Skeletal muscle tissue (tissue), 4 donors: ENCODE results near the gene UTY. TPM values are rescaled to one million over a fixed set of nuclear protein-coding genes. Genes with fewer than 3 reads are reported as not detected.
A peak's percentile ranks its signal among the peaks of the same experiment; 100 is the strongest.

ENCODE experiments used
- H3K27ac ChIP-seq: one replicate; pipeline ENCODE4 v1.7.0; 2013; ENCODE audit warnings: mild to moderate bottlenecking, low read depth, low read length, inconsistent platforms
- H3K27me3 ChIP-seq, 3 donors: one replicate each; pipeline ENCODE4 v1.7.0; 2013; ENCODE audit warnings: low read length in 3 of 3; ENCODE audit not compliant: control insufficient read depth in 3 of 3, insufficient read depth in 3 of 3
- H3K36me3 ChIP-seq, 3 donors: one replicate each; pipeline ENCODE4 v1.7.0; 2013; ENCODE audit warnings: low read length in 3 of 3; ENCODE audit not compliant: control insufficient read depth in 3 of 3, insufficient read depth in 3 of 3
- H3K4me1 ChIP-seq, 3 donors: one replicate each; pipeline ENCODE4 v1.7.0; 2013; ENCODE audit warnings: low read length in 3 of 3, mild to moderate bottlenecking in 3 of 3; ENCODE audit not compliant: control insufficient read depth in 3 of 3, insufficient read depth in 3 of 3
- H3K4me3 ChIP-seq, 3 donors: one replicate each; pipeline ENCODE4 v1.7.0; 2013; ENCODE audit warnings: low read length in 3 of 3
- H3K9ac ChIP-seq, 3 donors: one replicate each; pipeline ENCODE4 v1.7.0; 2013; ENCODE audit warnings: low read length in 3 of 3, mild to moderate bottlenecking in 3 of 3, moderate library complexity in 2 of 3, low read depth in 1 of 3
- H3K9me3 ChIP-seq, 3 donors: one replicate each; pipeline ENCODE4 v1.7.0; 2013; ENCODE audit warnings: low read length in 3 of 3; ENCODE audit not compliant: control insufficient read depth in 3 of 3
- total RNA-seq: library from RNA; depleted of rRNA; stranded (reverse); fragments of >200 nt; gene quantifications from one replicate; pipeline ENCODE4 v1.2.3, GENCODE V29; 2014
- donor health status: Osteomylitis.

The UTY gene
- total RNA-seq: 46.4 TPM

DNA sequence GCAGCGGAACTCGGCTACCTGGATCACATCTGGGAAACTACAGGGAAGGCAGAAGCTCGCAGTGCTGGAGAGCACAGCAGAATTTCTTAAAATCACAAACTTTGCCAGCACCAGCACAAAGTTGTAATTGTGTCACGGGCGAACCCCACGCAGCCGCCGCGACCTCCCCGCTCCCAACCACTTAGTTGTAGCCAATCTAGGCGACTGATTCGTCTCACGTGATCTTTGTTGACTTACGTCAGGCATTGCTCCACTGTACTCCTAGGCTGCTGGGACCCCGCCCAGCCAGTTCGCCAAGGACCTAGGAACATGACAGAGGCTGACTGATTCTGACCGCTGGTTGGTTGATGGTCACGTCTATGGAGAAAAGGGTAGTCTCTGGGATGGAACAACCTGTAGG lies at the start of gene UTY:
UTY (minus strand) TSS at position 206 of the 400 bp plus-strand sequence. CDS start 368 bp downstream, outside the sequence.
- Histone ChIP-seq H3K9ac (peak within 1 kb of the TSS in 2 of 3 donors; percentile 96 to 99), H3K27ac (no peak within 1 kb of the TSS), H3K4me3 (peak within 1 kb of the TSS in 2 of 3 donors; percentile 94 to 97)

DNA sequence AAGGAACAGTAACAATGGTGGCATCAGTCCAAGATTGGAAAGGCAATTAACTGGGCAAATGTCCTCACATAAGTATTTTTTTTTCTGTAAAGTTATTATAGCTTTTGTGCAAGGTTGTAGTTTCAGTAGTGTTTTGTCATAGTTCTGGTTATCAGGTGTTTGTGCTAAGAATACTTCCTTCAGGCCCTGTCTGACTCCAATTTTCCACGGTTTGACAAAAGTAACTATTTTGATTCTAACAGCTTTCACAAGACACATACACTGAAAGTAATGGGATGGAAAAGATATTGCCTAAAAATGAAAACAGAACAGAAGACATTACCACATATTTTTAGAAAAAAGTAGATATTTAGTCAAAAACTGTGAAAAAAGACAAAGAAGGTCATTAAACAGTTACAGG lies 40.6 kb upstream of the UTY start:
- Histone ChIP-seq H3K9ac (no peak overlapping the region), H3K36me3 (no peaks in the 10 kb centered on the region), H3K9me3 (no peaks in the 10 kb centered on the region), H3K4me1 (no peaks in the 10 kb centered on the region), H3K27ac (no peak overlapping the region), H3K4me3 (no peak overlapping the region), H3K27me3 (no peaks in the 10 kb centered on the region)

More for the DNA sequence above, at the start of gene UTY:
- H3K27me3 ChIP-seq: no peaks in the 10 kb centered on the region
- H3K36me3 ChIP-seq: no peaks in the 10 kb centered on the region
- H3K4me1 ChIP-seq: peaks cover 0 to 9% (median 4%) of the 10 kb centered on the region in 3 donors
- no peaks in the 10 kb centered on the region for H3K9me3 ChIP-seq

DNA sequence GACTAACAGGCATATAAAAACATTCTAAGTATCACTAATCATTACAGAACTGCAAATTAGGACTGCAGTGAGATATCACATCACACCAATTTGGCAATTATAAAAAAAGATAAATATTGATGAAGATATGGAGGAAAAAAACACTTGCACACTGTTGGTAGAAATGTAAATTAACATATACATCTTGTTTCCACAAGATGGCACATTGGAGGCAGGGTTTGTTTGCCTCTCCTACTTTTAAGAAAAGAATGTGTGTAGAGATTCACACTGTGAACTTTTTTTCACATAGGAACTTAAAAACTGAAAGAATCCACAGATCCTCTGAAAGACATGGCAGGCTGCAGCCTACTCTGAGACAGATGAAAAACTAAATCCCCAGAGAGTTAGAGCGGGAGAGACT lies 21.4 kb upstream of the UTY start:
- Histone ChIP-seq H3K9ac (no peak overlapping the region), H3K9me3 (no peaks in the 10 kb centered on the region), H3K27ac (no peak overlapping the region), H3K4me3 (no peak overlapping the region), H3K36me3 (no peaks in the 10 kb centered on the region), H3K27me3 (no peaks in the 10 kb centered on the region), H3K4me1 (no peaks in the 10 kb centered on the region)

DNA sequence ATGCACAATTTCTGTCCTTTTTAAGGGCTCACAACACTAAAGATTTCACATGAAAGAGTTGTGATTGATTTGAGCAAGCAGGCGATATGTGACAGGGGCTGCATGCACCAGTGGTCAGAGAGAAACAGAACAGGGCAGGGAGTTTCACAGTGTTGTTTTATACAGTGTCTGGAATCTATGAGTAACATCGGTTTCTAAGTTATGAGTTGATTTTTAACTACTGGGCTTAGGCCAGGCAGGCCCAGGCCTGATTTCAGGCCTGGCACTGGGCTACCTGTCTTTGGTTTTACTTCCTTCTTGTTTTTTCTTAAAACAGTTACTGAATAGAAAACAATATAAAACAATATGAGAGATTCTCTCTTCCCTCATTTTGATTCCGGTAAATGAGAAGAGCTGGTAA lies 13.9 kb upstream of the UTY start:
- Histone ChIP-seq H3K27ac (no peak overlapping the region), H3K27me3 (no peaks in the 10 kb centered on the region), H3K4me1 (no peaks in the 10 kb centered on the region), H3K9ac (no peak overlapping the region), H3K4me3 (no peak overlapping the region), H3K36me3 (no peaks in the 10 kb centered on the region), H3K9me3 (no peaks in the 10 kb centered on the region)

DNA sequence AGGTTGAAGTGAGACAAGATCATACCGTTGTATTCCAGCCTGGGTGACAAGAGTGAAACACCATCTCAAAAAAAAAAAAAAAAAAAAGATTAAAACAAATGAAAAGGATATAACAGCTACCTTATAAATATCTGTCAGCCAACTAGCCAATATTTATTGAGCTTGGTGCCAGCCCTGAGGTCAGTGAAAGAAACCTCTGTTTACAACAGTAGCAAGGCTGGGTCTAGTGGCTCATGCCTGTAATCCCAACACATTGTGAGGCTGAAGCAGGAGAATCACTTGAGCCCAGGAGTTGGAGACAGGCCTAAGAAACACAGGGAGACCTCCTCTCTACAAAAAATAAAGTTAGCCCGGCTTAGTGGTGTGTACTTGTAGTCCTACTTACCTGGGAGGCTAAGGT lies 12.6 kb upstream of the UTY start:
- no peaks in the 10 kb centered on the region for H3K9me3 ChIP-seq
- H3K27ac ChIP-seq: no peak overlapping the region
- no peak overlapping the region for H3K4me3 ChIP-seq
- no peaks in the 10 kb centered on the region for H3K27me3 ChIP-seq
- no peaks in the 10 kb centered on the region for H3K4me1 ChIP-seq
- H3K9ac ChIP-seq: no peak overlapping the region
- no peaks in the 10 kb centered on the region for H3K36me3 ChIP-seq

DNA sequence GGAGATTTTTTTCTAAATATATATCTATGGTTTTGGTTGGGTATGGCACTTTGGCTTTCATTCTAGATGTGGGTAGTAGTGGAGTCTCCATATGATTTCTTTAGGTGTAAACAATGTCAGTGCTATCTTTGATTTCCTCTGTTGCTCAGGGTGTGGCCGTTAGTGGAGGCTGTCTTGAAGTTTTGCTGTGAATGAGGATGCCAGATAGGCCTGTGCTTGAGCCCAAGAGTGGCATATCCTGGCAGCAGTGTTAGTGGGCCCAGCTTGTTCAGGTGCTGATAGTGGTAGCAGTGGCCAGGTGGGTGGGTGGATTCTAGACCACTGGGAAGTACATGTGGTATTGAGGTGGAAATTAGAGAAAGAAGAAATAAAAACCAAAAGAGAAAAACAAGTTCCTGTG lies 8.9 kb upstream of the UTY start:
- H3K4me1 ChIP-seq: no peaks in the 10 kb centered on the region
- H3K27ac ChIP-seq: no peak overlapping the region
- no peak overlapping the region for H3K4me3 ChIP-seq
- H3K9me3 ChIP-seq: no peaks in the 10 kb centered on the region
- no peaks in the 10 kb centered on the region for H3K36me3 ChIP-seq
- no peaks in the 10 kb centered on the region for H3K27me3 ChIP-seq
- no peak overlapping the region for H3K9ac ChIP-seq

DNA sequence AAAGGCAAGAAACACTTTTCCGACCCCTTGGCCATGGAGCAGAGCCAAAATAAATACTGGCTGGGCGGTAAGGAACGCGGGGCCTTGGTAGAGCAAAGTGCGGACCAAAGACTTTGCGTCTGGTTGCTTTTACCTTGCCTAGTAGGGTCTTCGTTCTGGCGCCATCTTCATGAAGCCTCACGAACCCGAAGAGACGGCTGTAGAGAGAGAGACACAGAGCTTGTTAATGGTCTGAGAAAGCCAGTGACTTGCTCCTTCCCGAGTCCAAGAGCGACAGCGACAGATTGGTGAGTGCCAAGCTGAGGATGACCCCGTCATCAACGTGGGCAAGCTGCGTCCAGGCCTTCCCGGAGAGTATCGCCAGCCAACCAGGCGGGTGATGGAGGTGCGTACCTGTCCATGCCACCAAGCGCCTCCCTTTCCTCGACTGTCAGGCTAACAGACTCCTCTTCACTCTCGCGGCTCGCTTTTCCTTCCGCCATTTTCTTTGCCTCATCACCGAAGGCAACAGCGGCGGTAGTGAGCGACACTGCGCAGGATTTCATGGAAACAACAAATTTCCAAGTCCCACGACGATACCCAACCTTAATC lies 617 bp downstream of the UTY start:
- Histone ChIP-seq H3K9ac (peak overlapping the region in 2 of 3 donors; percentile 96 to 99), H3K36me3 (peaks cover 0 to 2% (median 0%) of the 10 kb centered on the region in 3 donors), H3K4me3 (peak overlapping the region in 2 of 3 donors; percentile 94 to 97), H3K27ac (no peak overlapping the region), H3K4me1 (peaks cover 0 to 9% (median 4%) of the 10 kb centered on the region in 3 donors), H3K27me3 (no peaks in the 10 kb centered on the region), H3K9me3 (no peaks in the 10 kb centered on the region)

DNA sequence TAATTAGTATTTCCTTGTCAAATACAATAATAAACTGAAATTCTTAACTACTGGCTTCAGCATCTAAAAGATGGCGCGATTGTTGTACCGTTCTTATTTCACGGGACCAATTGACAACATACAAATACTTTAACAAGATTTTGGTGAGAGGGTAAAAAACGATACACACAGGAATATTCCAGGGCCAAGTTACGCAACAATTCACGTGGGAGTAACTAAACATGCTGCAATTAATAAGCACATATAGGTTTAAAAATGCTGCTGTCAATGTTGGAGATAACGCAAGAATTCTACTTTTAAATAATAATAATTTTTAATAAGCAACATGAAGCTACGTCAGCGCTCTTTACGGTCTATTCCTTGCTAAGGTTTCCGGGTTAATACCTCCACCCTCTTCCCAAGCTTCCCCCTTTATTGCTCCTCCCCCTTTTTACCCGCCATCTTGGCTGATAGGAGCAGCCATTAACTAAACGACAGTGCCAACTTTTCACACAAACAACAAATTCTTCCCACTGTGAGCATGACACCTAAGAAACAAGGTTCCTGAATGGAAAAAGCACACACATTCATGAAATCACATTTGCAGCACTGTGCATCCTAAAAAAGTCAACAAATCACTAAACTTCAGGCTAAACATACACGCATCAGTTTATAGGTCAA lies 1.6 kb downstream of the UTY start:
- Histone ChIP-seq H3K9ac (peak overlapping the region in 2 of 3 donors; percentile 96 to 99), H3K27ac (no peak overlapping the region)

DNA sequence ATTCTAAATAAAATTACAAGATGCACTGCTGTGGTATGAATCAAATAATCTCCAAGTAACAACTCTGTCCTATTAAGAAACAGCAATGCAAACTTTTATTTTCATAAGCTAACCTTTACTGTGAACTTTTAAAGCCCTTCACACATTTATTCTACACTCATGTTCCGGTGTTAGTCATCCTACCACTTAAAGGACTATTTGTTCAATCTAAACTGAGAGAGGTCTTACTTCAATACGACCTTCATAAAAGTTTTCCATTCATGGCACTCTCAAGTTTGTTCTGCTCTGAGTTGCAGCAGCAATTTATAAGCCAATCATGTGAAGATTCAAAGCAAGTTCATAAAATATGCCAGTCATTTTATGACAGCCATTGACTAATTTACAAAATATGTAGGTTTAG lies 4.8 kb downstream of the UTY start:
- Histone ChIP-seq H3K4me1 (peaks cover 0 to 5% (median 3%) of the 10 kb centered on the region in 3 donors), H3K9me3 (no peaks in the 10 kb centered on the region), H3K9ac (no peak overlapping the region), H3K36me3 (peaks cover 0 to 2% (median 0%) of the 10 kb centered on the region in 3 donors), H3K27ac (no peak overlapping the region), H3K27me3 (no peaks in the 10 kb centered on the region), H3K4me3 (no peak overlapping the region)

More for the DNA sequence above, 1.6 kb downstream of the UTY start:
- Histone ChIP-seq H3K4me1 (peaks cover 0 to 9% (median 4%) of the 10 kb centered on the region in 3 donors), H3K36me3 (peaks cover 0 to 2% (median 0%) of the 10 kb centered on the region in 3 donors), H3K4me3 (peak overlapping the region in 2 of 3 donors; percentile 94 to 97), H3K9me3 (no peaks in the 10 kb centered on the region), H3K27me3 (no peaks in the 10 kb centered on the region)

DNA sequence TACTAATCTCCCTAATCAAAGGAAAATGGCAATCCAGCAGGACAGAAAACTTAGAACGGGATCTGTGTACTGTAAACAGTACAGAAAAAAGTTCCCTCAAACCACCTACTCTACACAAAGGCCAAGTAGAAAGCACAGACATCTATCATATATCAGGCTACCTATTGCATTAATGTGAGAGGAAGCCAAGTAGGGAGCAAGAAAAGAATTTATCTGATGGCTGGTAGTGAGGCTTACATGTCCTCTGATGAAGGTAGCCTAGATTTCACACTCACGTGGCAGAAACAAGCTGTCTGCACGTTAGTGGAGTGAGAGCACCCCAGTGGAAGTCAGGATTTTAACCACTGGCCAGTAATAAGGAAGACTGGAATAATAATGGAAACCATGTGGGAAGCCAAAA lies 28.3 kb downstream of the UTY start:
- Histone ChIP-seq H3K36me3 (peaks cover 0 to 4% (median 0%) of the 10 kb centered on the region in 3 donors), H3K4me3 (no peak overlapping the region), H3K27me3 (no peaks in the 10 kb centered on the region), H3K4me1 (no peaks in the 10 kb centered on the region), H3K9ac (no peak overlapping the region), H3K9me3 (no peaks in the 10 kb centered on the region), H3K27ac (no peak overlapping the region)
